Measurements from ENCODE around the gene SLC4A7.
"Not testable (repeated sequence)": the region's sequence is repeated elsewhere in the genome, so short reads cannot be mapped to it uniquely, and the experiment has no call there.

SLC4A7 gene

DNA sequence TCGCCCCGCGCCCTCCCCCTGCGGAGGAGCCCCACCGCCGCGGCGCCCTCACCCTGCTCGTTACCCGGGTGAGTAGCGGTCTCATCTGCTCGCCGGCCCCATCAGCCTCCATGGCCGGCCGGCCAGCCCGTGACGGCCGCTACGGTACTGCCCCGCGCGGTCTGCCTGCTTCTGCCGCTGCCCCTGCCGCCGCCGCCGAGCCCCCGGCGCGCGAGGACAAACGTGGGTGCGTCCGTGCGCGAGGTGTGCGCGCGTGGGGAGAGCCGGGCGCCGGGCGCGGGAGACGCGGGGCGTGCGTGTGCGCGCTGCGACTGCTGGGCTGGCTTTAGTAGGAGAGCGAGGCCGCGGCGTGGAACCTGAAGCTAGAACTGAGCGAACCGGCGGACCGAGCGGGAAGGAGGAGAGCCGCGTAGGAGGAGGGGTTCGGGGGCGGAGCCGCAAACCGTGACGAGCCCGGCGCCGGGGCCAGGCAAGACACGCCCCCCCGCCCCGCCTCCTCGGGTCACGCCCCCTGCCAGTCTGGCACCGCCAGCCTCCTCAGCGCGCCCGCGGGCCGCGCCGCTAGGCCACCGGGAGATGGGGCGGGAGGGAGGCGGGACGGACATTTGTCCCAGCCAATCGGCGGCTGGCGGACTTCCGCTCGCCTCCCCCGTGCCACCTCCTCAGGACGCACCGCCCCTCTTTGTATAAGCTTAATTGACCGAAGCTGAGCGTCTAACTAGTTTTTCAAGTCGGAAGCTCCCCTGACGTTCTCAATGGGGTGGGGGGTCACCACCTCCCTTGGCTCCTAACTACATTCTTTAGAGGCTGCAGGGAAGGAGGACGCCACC is at the start of gene SLC4A7:
SLC4A7 (minus strand) TSS at position 370 of the 830 bp plus-strand sequence; CDS start at position 112, 258 bp downstream.
- DNase-seq: peak; percentile 83 to 93 (median 87)

DNA sequence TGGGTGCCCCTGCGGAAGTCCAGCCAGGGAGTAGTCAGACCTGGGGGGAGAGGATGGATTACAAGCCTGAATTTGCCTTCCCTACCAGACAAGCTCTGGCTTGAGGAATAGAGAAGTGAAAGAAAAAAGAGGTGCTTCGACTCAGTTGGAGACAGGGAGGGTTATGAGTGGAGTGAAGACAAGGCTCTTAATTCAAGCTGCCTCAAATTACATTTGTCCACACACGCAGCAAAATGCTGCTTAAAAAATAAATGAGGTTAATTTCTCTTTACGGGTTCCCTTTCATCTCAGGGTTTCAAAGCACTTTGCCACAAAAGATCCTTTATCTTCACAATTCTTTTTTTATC is 49.0 kb upstream of the SLC4A7 start:
- no peak for DNase-seq

GRCh38 chr3:27532426-27533260 is 48.5 kb upstream of the SLC4A7 start:
- DNase-seq: no peak

DNA sequence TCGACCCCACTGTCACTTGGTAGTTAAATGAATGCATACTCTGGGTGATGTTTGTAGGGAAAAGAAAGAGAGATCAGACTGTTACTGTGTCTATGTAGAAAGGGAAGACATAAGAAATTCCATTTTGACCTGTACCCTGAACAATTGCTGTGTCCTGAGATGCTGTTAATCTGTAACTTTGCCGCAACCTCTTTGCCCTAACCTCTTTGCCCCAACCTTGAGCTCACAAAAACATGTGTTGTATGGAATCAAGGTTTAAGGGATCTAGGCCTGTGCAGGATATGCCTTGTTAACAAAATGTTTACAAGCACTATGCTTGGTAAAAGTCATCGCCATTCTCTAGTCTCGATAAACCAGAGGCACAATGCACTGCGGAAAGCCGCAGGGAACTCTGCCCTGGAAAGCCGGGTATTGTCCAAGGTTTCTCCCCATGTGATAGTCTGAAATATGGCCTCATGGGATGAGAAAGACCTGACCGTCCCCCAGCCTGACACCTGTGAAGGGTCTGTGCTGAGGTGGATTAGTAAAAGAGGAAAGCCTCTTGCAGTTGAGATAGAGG is 47.1 kb upstream of the SLC4A7 start:
- not testable (repeated sequence) for DNase-seq

GRCh38 chr3:27528791-27529190 is 44.6 kb upstream of the SLC4A7 start:
- no peak for DNase-seq

DNA sequence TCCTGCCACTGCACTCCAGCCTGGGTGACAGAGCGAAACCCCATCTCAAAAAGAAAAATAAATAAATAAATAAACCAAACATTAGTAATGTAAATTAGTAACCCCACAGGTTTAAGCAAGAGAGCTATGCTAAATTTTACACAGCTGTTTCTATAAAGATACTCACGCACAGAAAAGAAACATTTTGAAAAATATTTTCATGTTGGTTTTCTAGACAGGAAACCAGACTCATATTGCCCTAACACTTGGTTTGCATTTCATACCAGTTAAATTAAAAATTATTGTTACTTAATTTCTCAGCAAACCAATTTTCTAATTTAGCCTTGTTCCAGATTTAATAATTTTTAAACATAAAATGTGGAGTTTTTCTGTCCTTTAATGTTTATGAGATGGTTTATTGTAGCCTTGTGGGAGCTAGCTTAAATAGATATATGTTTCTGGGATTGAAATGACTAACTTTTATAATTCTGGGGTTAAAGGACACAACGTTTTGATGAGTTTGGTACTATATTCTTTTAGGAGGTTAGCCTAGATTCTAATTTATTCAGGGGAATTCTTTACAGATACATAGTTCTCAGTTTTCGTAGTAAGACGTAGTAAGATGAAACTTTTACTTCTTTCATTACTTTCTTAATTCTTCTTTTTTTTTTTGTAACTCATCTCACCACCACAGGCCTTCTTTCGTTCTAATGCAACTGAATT is 42.6 kb upstream of the SLC4A7 start:
- DNase-seq: no peak

- no peak for DNase-seq
Measured at GRCh38 chr3:27521872-27522265, 37.7 kb upstream of the SLC4A7 start.

- DNase-seq: no peak
Measured at GRCh38 chr3:27521179-27521871, 37.1 kb upstream of the SLC4A7 start.

GRCh38 chr3:27511724-27512422 is 27.7 kb upstream of the SLC4A7 start:
- no peak for DNase-seq

- no peak for DNase-seq
Measured at GRCh38 chr3:27509376-27509775, 25.2 kb upstream of the SLC4A7 start.

GRCh38 chr3:27508424-27508823 is 24.2 kb upstream of the SLC4A7 start:
- no peak for DNase-seq

- no peak for DNase-seq
Measured at GRCh38 chr3:27507515-27508266, 23.5 kb upstream of the SLC4A7 start.

GRCh38 chr3:27507111-27507510 is 22.9 kb upstream of the SLC4A7 start:
- no peak for DNase-seq

GRCh38 chr3:27504749-27505148 is 20.6 kb upstream of the SLC4A7 start:
- DNase-seq: no peak

DNA sequence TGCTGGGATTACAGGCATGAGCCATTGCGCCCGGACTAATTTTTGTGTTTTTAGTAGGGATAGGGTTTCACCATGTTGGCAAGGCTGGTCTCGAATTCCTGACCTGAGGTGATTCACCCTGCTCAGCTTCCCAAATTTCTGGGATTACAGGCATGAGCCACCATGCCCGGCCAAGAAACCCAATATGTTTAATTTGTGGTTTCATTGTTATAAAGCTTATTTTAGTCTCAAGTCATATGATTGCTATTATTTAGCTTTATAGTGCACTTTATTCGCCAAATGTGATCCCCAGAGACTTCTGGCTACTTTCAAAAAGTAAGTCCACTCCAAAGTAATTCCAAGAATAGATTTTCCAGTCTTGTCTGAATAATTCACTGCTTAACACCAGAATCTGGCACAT is 19.3 kb upstream of the SLC4A7 start:
- DNase-seq: no peak

GRCh38 chr3:27501759-27502158 is 17.6 kb upstream of the SLC4A7 start:
- DNase-seq: no peak

DNA sequence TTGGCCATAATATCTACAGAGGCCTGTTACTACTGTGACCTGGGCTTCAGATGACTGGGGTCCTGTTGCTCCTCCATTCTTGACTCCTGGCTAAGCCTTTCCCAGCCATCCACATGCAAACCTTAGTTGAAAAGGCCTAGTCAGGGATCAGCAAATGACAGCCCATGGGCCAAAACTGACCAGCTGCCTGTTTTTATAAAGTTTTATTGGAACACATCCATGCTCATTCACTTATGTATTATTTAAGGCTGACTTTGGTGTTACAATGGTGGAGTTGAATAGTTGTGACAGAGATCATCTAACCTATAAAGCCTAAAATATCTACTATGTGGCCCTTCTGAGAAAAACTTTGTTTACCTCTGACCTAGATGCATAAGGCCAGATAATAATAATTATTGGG is 16.8 kb upstream of the SLC4A7 start:
- DNase-seq: no peak

GRCh38 chr3:27500035-27500434 is 15.9 kb upstream of the SLC4A7 start:
- DNase-seq: no peak

DNA sequence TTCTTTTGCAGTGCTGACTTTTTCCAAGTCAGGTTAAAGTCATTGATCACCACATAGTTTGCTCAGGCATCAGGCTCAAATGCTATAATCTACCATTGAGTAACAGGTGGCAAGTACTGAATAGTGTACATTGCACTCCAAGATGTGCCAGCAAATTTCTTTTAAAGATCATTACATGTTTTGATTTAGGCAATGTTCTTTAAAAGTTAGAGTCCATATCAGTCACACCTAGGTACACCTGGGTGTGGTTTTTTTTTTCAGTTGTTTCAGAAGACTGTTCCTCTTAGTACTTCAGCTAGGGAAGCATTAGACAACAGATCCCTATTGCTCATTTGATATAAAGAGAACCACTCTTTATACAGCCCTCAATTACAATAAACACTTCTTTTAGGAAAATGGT is 10.6 kb upstream of the SLC4A7 start:
- DNase-seq: no peak

- no peak for DNase-seq
Measured at GRCh38 chr3:27488821-27489220, 4.6 kb upstream of the SLC4A7 start.

- no peak for DNase-seq
Measured at GRCh38 chr3:27487383-27487782, 3.2 kb upstream of the SLC4A7 start.
